Hepatic stellate cell (primary cell): ENCODE results near the gene LAX1.
"Not testable (repeated sequence)": the region's sequence is repeated elsewhere in the genome, so short reads cannot be mapped to it uniquely, and the experiment has no call there.

Experiments
- DNase-seq: peaks from one replicate; pipeline ENCODE4 v3.0.0; 2011; ENCODE audit warnings: low spot score

The LAX1 gene

GRCh38 chr1:203769505-203770343, 4.7 kb downstream of the LAX1 start:
- peak; percentile 80 for DNase-seq

- DNase-seq, result no peak
Measured at GRCh38 chr1:203771901-203772301, 6.9 kb downstream of the LAX1 start.

- no peak for DNase-seq
Measured at GRCh38 chr1:203772836-203773235, 7.9 kb downstream of the LAX1 start.

GRCh38 chr1:203776636-203777035, 11.7 kb downstream of the LAX1 start:
- DNase-seq, result no peak

- no peak for DNase-seq
Measured at GRCh38 chr1:203777596-203777995, 12.6 kb downstream of the LAX1 start.

- DNase-seq, result no peak
Measured at GRCh38 chr1:203778146-203778545, 13.2 kb downstream of the LAX1 start.

- no peak for DNase-seq
Measured at GRCh38 chr1:203778789-203779188, 13.8 kb downstream of the LAX1 start.

- no peak for DNase-seq
Measured at GRCh38 chr1:203781962-203782361, 17.0 kb downstream of the LAX1 start.

- DNase-seq, result no peak
Measured at GRCh38 chr1:203789966-203790365, 25.0 kb downstream of the LAX1 start.

GRCh38 chr1:203791498-203791897, 26.5 kb downstream of the LAX1 start:
- DNase-seq, result no peak

GRCh38 chr1:203792486-203792885, 27.5 kb downstream of the LAX1 start:
- no peak for DNase-seq

GRCh38 chr1:203793561-203793960, 28.6 kb downstream of the LAX1 start:
- not testable (repeated sequence) for DNase-seq

- DNase-seq, result no peak
Measured at GRCh38 chr1:203794764-203795440, 29.9 kb downstream of the LAX1 start.

- DNase-seq, result peak; percentile 96
Measured at GRCh38 chr1:203795441-203796235, 30.7 kb downstream of the LAX1 start, which contains the start of the genes ZBED6 and ZC3H11A. Gene ZBED6, plus strand, starts transcription at chr1:203795623. Its CDS starts 1,900 bp downstream, at chr1:203797523. Gene ZC3H11A, plus strand, starts transcription at chr1:203795623. Its CDS starts 21,448 bp downstream, at chr1:203817071.

- DNase-seq, result no peak
Measured at GRCh38 chr1:203796236-203796605, 31.2 kb downstream of the LAX1 start.

- DNase-seq, result no peak
Measured at GRCh38 chr1:203797216-203797615, 32.2 kb downstream of the LAX1 start.

GRCh38 chr1:203797948-203798655, 33.1 kb downstream of the LAX1 start:
- DNase-seq, result no peak

- DNase-seq, result no peak
Measured at GRCh38 chr1:203799157-203799556, 34.2 kb downstream of the LAX1 start.

- DNase-seq, result no peak
Measured at GRCh38 chr1:203799971-203800370, 35.0 kb downstream of the LAX1 start.

GRCh38 chr1:203805689-203806088, 40.7 kb downstream of the LAX1 start:
- no peak for DNase-seq

GRCh38 chr1:203807196-203807595, 42.2 kb downstream of the LAX1 start:
- DNase-seq, result peak; percentile 26
